ENCODE measurements around the gene CXXC5.
A peak's percentile ranks its signal among the peaks of the same experiment; 100 is the strongest.

CXXC5 gene

GRCh38 chr5:139710319-139711066, 62.3 kb downstream of the CXXC5 start:
- H3K4me3 ChIP-seq (ENCODE audit: low read depth in 1 of 2, low read length in 2 of 2), result peak overlapping the region; percentile 35 to 52; a peak in 3 of 4 replicates
- H3K4me1 ChIP-seq (ENCODE audit: insufficient read depth, low read length), result peaks cover 69% of the 10 kb centered on the region
- peak overlapping the region; percentile 66 for H3K4me2 ChIP-seq (ENCODE audit: insufficient read depth, low read length)
- peak overlapping the region; percentile 82 for H3K27ac ChIP-seq (ENCODE audit: low read length)
- TF ChIP-seq EZH2 (IDR thresholded peaks at IDR 0.05; ENCODE audit: borderline replicate concordance, low read depth, low read length, severe bottlenecking), result no peak
- TF ChIP-seq, protein P1, sequence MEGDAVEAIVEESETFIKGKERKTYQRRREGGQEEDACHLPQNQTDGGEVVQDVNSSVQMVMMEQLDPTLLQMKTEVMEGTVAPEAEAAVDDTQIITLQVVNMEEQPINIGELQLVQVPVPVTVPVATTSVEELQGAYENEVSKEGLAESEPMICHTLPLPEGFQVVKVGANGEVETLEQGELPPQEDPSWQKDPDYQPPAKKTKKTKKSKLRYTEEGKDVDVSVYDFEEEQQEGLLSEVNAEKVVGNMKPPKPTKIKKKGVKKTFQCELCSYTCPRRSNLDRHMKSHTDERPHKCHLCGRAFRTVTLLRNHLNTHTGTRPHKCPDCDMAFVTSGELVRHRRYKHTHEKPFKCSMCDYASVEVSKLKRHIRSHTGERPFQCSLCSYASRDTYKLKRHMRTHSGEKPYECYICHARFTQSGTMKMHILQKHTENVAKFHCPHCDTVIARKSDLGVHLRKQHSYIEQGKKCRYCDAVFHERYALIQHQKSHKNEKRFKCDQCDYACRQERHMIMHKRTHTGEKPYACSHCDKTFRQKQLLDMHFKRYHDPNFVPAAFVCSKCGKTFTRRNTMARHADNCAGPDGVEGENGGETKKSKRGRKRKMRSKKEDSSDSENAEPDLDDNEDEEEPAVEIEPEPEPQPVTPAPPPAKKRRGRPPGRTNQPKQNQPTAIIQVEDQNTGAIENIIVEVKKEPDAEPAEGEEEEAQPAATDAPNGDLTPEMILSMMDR (IDR thresholded peaks at IDR 0.05; ENCODE audit: borderline replicate concordance, extremely low read depth, low read length, poor library complexity, severe bottlenecking), result peak; percentile 32
- DNase-seq (peak; percentile 82), ATAC-seq (ENCODE audit: insufficient read depth, low read depth) (peak; percentile 30)
- H3K27me3 ChIP-seq (ENCODE audit: insufficient read depth, low read length, poor library complexity), result no peaks in the 10 kb centered on the region
- H3K36me3 ChIP-seq (ENCODE audit: insufficient read depth, low read length), result no peaks in the 10 kb centered on the region
- no peaks in the 10 kb centered on the region for H3K9me3 ChIP-seq (ENCODE audit: insufficient read depth, low read length, severe bottlenecking)
- H4K20me1 ChIP-seq (ENCODE audit: insufficient read depth, low read length), result no peaks in the 10 kb centered on the region
- peak overlapping the region; percentile 70 for H2AFZ ChIP-seq (ENCODE audit: low read depth, low read length)
- peaks cover 5% of the 10 kb centered on the region; the same call in 1 of the 2 replicates for H3K79me2 ChIP-seq (ENCODE audit: insufficient read depth, low read length)
- peak overlapping the region; percentile 57 for H3K9ac ChIP-seq (ENCODE audit: low read depth, low read length)

DNA sequence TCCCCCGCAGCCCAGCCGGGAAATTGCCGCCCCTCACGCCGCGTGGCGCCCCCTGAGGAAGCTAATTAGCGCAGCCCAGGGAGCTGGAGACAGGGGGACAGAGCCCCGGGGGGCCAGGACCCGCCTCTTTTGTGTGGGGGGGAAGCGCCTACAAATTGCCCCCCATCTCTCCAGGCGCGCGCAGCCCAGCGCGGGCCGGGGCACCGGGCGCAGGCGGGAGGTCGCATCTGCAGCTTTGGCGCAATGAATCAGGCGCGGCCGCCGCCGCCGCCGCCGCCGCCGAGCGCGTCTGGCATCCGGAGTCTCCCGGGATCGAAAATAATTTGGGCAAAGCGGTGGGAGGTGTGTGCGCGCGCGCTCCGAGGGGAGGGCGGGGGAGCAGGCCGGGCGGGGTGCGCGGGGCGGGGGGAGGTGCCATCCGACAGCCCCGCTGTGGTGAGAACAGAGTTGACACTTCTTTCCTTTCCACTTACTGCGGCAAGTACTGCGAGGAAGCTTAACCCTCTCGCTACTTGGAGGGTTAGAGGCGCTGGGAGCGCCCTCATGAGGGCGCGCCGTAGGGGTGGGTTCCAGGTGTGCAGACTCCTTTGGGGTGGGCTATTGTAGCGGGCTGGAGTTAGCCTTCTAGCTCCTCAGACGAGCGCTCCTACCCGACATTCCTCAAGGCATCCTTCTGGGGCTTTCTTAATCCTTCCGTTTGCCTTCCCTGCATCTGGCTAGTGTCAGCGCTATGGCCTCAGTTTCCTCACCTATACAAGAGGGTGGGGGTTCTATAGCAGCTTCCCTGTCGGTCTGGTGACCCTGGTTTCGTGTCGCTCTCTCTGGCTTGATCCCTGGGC, 63.1 kb downstream of the CXXC5 start:
- TF ChIP-seq, protein P1 (IDR thresholded peaks at IDR 0.05; ENCODE audit: borderline replicate concordance, extremely low read depth, low read length, poor library complexity, severe bottlenecking), result peak; percentile 79
- no peak for TF ChIP-seq EZH2 (IDR thresholded peaks at IDR 0.05; ENCODE audit: borderline replicate concordance, low read depth, low read length, severe bottlenecking)
- Histone ChIP-seq H4K20me1 (ENCODE audit: insufficient read depth, low read length) (no peaks in the 10 kb centered on the region), H3K9me3 (ENCODE audit: insufficient read depth, low read length, severe bottlenecking) (no peaks in the 10 kb centered on the region), H3K36me3 (ENCODE audit: insufficient read depth, low read length) (no peaks in the 10 kb centered on the region), H3K27me3 (ENCODE audit: insufficient read depth, low read length, poor library complexity) (no peaks in the 10 kb centered on the region), H3K79me2 (ENCODE audit: insufficient read depth, low read length) (peaks cover 5% of the 10 kb centered on the region; the same call in 1 of the 2 replicates), H3K9ac (ENCODE audit: low read depth, low read length) (peak overlapping the region; percentile 57), H2AFZ (ENCODE audit: low read depth, low read length) (peak overlapping the region; percentile 70), H3K4me3 (ENCODE audit: low read depth in 1 of 2, low read length in 2 of 2) (peak overlapping the region; percentile 35 to 52; a peak in 3 of 4 replicates), H3K4me1 (ENCODE audit: insufficient read depth, low read length) (peaks cover 62% of the 10 kb centered on the region), H3K27ac (ENCODE audit: low read length) (peak overlapping the region; percentile 82), H3K4me2 (ENCODE audit: insufficient read depth, low read length) (peak overlapping the region; percentile 66)
- ATAC-seq (ENCODE audit: insufficient read depth, low read depth) (peak; percentile 60), DNase-seq (peak; percentile 92)

DNA sequence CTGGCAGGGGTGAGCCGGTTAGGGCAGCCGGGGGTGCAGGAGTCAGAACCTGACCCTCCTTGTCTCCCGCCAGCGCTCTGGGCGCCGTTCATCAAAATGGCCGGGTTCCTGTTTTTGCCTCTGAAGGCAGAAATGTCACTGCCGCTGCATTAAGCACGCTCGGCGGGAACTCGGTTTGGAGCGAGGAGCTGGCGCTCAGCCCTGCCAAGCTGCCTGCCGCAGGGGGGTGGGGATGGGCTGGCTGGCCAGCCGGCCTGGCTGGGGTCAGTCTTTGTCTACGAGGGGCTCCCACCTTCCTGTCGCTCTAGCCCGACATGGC, 63.7 kb downstream of the CXXC5 start:
- 0 out of 2 replicates have a peak overlapping the region, but pooled peaks have one; percentile 3 for H2AFZ ChIP-seq (ENCODE audit: low read depth, low read length)
- peak overlapping the region; percentile 57 for H3K9ac ChIP-seq (ENCODE audit: low read depth, low read length)
- peaks cover 62% of the 10 kb centered on the region for H3K4me1 ChIP-seq (ENCODE audit: insufficient read depth, low read length)
- H3K36me3 ChIP-seq (ENCODE audit: insufficient read depth, low read length), result no peaks in the 10 kb centered on the region
- H3K4me3 ChIP-seq (ENCODE audit: low read depth in 1 of 2, low read length in 2 of 2), result peak overlapping the region in 1 of 2 experiments; percentile 52; a peak in 2 of 4 replicates
- TF ChIP-seq, protein P1 (IDR thresholded peaks at IDR 0.05; ENCODE audit: borderline replicate concordance, extremely low read depth, low read length, poor library complexity, severe bottlenecking), result no peak
- no peak for TF ChIP-seq EZH2 (IDR thresholded peaks at IDR 0.05; ENCODE audit: borderline replicate concordance, low read depth, low read length, severe bottlenecking)
- peaks cover 5% of the 10 kb centered on the region; the same call in 1 of the 2 replicates for H3K79me2 ChIP-seq (ENCODE audit: insufficient read depth, low read length)
- peak overlapping the region; percentile 69 for H3K27ac ChIP-seq (ENCODE audit: low read length)
- DNase-seq, result no peak
- H3K4me2 ChIP-seq (ENCODE audit: insufficient read depth, low read length), result peak overlapping the region; percentile 66
- no peaks in the 10 kb centered on the region for H4K20me1 ChIP-seq (ENCODE audit: insufficient read depth, low read length)
- no peak for ATAC-seq (ENCODE audit: insufficient read depth, low read depth)
- no peaks in the 10 kb centered on the region for H3K27me3 ChIP-seq (ENCODE audit: insufficient read depth, low read length, poor library complexity)
- no peaks in the 10 kb centered on the region for H3K9me3 ChIP-seq (ENCODE audit: insufficient read depth, low read length, severe bottlenecking)

All from DND-41 (cell line).